HL-60 (cell line): ENCODE measurements around the gene SGPP2.

Source experiments
- CTCF ChIP-seq: IDR thresholded peaks from one replicate; pipeline ENCODE4 v1.5.1; 2011; ENCODE audit warnings: low read length, control low read depth, inconsistent platforms; ENCODE audit not compliant: insufficient read depth
- GABPA ChIP-seq: IDR thresholded peaks from 2 replicates; pipeline ENCODE4 v1.6.1; 2012; ENCODE audit warnings: low read depth
- POLR2AphosphoS5 ChIP-seq: IDR thresholded peaks from 2 replicates; pipeline ENCODE4 v1.6.1; 2012; ENCODE audit warnings: low read depth

- no peak for TF ChIP-seq CTCF
- no peak for TF ChIP-seq POLR2AphosphoS5
- no peak for TF ChIP-seq GABPA
Measured at GRCh38 chr2:222594679-222595078, 170.3 kb downstream of the SGPP2 start.
